SJSA1 (cell line): ENCODE data around the gene RAB40C. TPM values are rescaled to one million over a fixed set of nuclear protein-coding genes. Genes with fewer than 3 reads are reported as not detected.

Experiments
- DNase-seq, 2 experiments: peaks; one replicate each; pipeline ENCODE4 v3.0.0-alpha.2; 2015 to 2020; ENCODE audit warnings: low spot score in 2 of 2, low read depth in 1 of 2
- H3K27ac ChIP-seq: fragments of 250-450 bp; sonication (Bioruptor Pico); 2 replicates; pipeline ENCODE4 v1.5.1; 2020; ENCODE audit warnings: mild to moderate bottlenecking, moderate library complexity
- H3K27me3 ChIP-seq: fragments of 250-450 bp; sonication (Bioruptor Pico); replicated peaks from 2 replicates; pipeline ENCODE4 v1.5.1; 2020; ENCODE audit warnings: mild to moderate bottlenecking, moderate library complexity
- H3K36me3 ChIP-seq: fragments of 250-450 bp; sonication (Bioruptor Pico); 2 replicates; pipeline ENCODE4 v1.5.1; 2020; ENCODE audit warnings: mild to moderate bottlenecking
- H3K4me1 ChIP-seq: fragments of 250-450 bp; sonication (Bioruptor Pico); replicated peaks from 2 replicates; pipeline ENCODE4 v1.6.1; 2021; ENCODE audit warnings: mild to moderate bottlenecking
- H3K4me3 ChIP-seq: fragments of 250-450 bp; sonication (Bioruptor Pico); 2 replicates; pipeline ENCODE4 v1.5.1; 2020; ENCODE audit warnings: mild to moderate bottlenecking
- H3K9me3 ChIP-seq: fragments of 250-450 bp; sonication (Bioruptor Pico); replicated peaks from 2 replicates; pipeline ENCODE4 v1.5.1; 2020; ENCODE audit warnings: mild to moderate bottlenecking
- total RNA-seq: library from RNA; depleted of rRNA; stranded (reverse); fragments of >200 nt; shearing (Covaris generic); gene quantifications from 2 replicates; pipeline ENCODE4 v1.2.3, GENCODE V29; 2014

RAB40C gene
- total RNA-seq, 1 experiment from 2014 or later = 17.8 TPM

DNA sequence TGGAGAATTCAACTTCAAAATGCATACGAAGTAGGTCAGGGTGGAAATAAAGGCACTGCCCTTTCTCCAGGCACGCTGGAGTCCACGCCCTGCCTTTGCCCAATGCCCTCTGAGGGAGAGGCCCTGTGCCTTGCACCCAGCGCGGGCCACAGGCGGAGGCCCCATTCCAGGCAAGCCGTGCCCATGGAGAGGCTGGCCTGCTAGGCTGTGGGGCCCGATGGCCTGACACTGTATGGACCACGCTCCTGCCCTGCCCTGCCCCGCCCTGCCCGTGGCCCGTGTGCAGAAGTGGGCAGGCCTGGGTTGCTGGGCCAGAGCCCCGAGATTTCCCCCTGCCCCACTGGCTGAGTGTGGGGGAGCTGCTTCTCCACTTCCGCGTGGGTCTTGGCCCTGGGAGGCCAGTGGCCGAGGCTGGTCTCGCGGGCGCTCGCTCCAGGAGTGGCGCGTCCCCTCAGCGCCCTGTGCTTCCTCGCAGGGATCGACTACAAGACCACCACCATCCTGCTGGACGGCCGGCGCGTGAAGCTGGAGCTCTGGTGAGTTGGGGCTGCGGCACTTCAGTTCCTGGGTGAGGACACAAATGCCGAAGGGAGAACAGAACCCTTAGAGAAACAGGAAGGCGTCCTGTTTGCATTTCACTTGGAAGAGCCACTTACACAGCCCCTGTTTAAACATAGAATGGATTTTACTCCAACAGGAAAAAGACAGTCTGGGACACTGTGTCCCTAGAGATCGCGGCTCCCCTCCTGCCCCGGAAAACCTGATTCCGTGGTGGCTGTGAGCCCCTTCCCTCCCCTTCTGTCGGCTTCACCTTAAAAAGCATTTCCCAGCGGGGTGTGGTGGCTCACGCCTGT lies 27.1 kb downstream of the RAB40C start:
- H3K36me3 ChIP-seq = no peaks in the 10 kb centered on the region
- H3K27me3 ChIP-seq = no peaks in the 10 kb centered on the region
- no peak for DNase-seq
- no peaks in the 10 kb centered on the region for H3K4me1 ChIP-seq
- H3K9me3 ChIP-seq = no peaks in the 10 kb centered on the region
- no peak overlapping the region for H3K27ac ChIP-seq
- H3K4me3 ChIP-seq = no peak overlapping the region

DNA sequence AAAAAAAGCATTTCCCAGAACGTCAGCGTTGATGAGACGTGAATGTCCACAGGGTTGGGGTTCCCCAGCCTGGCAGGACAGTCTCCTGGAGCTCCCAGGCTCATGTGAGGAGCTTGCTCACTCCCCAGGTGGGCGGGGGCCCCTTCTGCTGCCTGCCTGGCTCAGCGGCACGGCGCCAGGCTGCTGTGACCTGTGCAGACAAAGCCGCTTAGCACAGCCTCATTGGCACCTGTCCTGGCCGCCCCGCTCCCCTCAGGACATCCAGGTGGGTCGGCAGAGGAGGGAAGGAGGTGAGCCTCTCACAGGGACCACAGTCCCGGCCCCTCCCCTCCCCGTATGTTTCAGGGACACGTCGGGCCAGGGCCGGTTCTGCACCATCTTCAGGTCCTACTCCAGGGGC lies 28.0 kb downstream of the RAB40C start:
- H3K9me3 ChIP-seq = no peaks in the 10 kb centered on the region

GRCh38 chr16:619476-620100 lies 29.7 kb downstream of the RAB40C start:
- Histone ChIP-seq H3K27me3 (no peaks in the 10 kb centered on the region), H3K4me3 (no peak overlapping the region), H3K9me3 (no peaks in the 10 kb centered on the region), H3K4me1 (no peaks in the 10 kb centered on the region), H3K27ac (no peak overlapping the region), H3K36me3 (no peaks in the 10 kb centered on the region)
- DNase-seq = no peak

More for the DNA sequence above, 28.0 kb downstream of the RAB40C start:
- no peak overlapping the region for H3K27ac ChIP-seq
- H3K4me1 ChIP-seq = no peaks in the 10 kb centered on the region
- no peaks in the 10 kb centered on the region for H3K36me3 ChIP-seq
- no peaks in the 10 kb centered on the region for H3K27me3 ChIP-seq
- DNase-seq = no peak
- no peak overlapping the region for H3K4me3 ChIP-seq

GRCh38 chr16:620700-621525 lies 31.0 kb downstream of the RAB40C start:
- Histone ChIP-seq H3K27ac (no peak overlapping the region), H3K9me3 (no peaks in the 10 kb centered on the region), H3K4me3 (no peak overlapping the region), H3K36me3 (peaks cover 6% of the 10 kb centered on the region), H3K27me3 (no peaks in the 10 kb centered on the region), H3K4me1 (no peaks in the 10 kb centered on the region; the same call in 1 of the 2 replicates)
- no peak for DNase-seq

DNA sequence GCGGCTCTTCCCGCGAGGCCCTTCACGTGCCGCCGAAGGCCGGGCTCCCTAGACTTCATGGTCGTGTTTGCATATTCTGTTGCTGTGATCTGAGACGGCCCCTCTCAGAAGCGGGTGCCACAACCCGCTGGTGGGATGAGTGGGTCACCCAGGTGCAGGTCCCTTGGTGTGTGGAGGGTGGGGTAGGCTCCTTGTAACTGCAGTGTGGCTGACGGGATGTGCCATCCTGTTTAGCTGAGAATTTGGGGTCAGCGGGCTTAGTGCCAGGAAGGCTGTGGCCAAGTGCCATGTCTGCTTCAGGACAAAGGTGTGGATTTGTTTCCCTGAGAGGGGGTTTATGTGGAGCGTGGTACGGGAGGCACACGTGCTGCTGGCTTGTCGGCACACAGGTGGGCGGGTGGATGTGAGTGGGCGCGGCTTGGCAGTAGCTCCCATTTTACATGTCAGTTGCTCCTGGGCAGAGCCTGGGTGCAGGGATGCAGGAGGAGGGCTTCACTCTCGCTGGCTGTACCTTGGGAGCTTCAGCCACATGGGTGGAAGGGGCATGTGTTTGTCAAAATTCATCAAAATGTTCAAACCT lies 31.8 kb downstream of the RAB40C start:
- peaks cover 6% of the 10 kb centered on the region for H3K4me1 ChIP-seq
- no peak overlapping the region for H3K27ac ChIP-seq
- H3K27me3 ChIP-seq = no peaks in the 10 kb centered on the region
- no peaks in the 10 kb centered on the region for H3K9me3 ChIP-seq
- DNase-seq = no peak
- H3K36me3 ChIP-seq = peaks cover 12% of the 10 kb centered on the region
- no peak overlapping the region for H3K4me3 ChIP-seq

DNA sequence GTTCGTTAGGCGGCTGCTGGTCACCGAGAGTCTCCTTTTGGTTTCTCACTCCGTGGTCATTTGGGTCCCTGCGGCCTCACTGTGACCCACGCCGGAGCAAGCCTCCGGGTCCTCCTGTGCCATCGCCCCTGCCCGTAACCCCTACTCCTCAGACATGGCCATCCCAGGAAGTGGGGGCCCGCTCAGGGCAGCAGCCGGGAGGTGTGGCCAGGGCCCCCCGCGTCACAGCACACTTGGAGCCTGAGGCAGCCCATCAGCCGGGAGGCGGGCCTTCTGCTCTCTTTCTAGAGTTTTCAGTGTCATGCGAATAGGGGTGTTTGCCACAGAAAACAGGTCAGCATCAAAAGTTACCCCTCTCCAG lies 33.0 kb downstream of the RAB40C start:
- Histone ChIP-seq H3K4me1 (peaks cover 19% of the 10 kb centered on the region), H3K36me3 (peaks cover 18% of the 10 kb centered on the region), H3K27ac (no peak overlapping the region), H3K27me3 (no peaks in the 10 kb centered on the region), H3K4me3 (no peak overlapping the region), H3K9me3 (no peaks in the 10 kb centered on the region)
- DNase-seq = no peak

- no peaks in the 10 kb centered on the region for H3K27me3 ChIP-seq
- H3K4me1 ChIP-seq = peaks cover 20% of the 10 kb centered on the region
- H3K9me3 ChIP-seq = no peaks in the 10 kb centered on the region
- no peak for DNase-seq
- no peak overlapping the region for H3K4me3 ChIP-seq
- no peak overlapping the region for H3K27ac ChIP-seq
- H3K36me3 ChIP-seq = peaks cover 18% of the 10 kb centered on the region
Observed at GRCh38 chr16:624526-625070, 34.7 kb downstream of the RAB40C start.

DNA sequence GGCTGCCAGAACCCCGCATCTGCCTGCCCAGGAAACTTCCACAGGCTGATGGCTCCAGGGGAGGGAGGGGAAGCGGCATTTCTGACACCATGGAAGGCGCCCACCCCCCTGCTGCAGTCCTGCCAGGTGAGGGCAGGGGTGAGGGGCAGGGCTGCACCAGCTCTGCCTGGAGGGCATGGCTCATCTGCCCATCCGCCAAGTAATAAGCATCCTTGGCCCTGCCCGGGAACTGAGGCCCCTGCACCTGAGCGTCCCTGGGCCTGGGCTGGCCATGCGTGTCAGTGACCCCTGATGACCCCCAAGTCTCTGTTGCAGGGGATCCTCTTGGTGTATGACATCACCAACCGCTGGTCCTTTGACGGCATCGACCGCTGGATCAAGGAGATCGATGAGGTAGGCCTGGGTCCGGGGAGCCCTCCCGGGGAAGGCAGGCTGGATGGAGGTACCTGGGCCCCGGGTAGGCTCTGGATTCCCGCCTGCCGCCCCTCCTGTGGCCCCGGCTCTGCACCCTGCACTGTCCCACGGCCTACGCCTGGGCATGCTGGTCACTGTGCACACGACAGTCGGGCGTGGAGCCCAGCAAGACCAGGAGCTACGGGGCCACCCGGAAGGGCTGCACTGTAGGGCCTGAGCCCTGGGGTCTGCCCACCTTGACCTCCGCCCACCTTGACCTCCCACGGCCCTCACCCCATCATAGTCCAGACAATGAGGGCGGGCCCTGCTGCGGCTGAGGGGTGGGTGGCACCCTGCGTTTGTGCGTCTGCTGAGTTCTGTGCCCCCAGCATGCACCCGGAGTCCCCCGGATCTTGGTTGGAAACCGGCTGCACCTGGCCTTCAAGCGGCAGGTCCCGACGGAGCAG lies 35.5 kb downstream of the RAB40C start:
- H3K36me3 ChIP-seq = peaks cover 18% of the 10 kb centered on the region
- DNase-seq = no peak
- no peak overlapping the region for H3K27ac ChIP-seq
- H3K4me1 ChIP-seq = peaks cover 20% of the 10 kb centered on the region
- H3K27me3 ChIP-seq = no peaks in the 10 kb centered on the region
- no peaks in the 10 kb centered on the region for H3K9me3 ChIP-seq
- H3K4me3 ChIP-seq = no peak overlapping the region

DNA sequence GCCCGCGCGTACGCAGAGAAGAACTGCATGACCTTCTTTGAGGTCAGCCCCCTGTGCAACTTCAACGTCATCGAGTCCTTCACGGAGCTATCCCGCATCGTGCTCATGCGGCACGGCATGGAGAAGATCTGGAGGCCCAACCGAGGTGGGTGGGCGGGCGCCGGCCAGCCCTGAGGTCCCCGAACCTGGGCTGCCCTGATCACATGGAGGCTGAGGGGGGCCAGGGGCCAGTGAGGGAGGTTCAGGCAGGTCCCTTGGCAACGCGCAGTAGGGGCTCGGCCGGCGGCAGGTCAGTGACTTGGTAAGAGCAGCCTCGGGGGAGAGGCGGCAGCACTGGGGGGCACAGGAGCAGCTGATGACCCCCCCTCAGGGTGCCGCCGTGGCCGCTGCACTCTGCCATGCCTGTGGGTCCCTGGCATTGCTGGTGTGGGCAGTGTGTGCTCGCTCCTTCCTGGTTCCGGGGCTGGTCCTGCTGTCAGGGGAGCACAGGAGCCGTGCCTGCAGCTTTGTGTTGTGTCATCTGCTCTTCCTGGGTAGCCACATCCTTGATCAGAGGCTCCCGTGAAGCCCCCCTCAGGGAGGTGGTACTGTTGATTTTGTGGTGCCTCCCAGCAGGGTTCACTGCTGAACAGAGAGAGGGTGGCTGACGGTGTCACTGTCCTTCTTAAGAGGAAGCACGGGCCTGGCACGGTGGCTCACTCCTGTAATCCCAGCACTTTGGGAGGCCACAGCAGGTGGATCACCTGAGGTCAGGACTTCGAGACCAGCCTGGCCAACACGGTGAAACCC lies 36.3 kb downstream of the RAB40C start:
- DNase-seq = no peak
- Histone ChIP-seq H3K4me3 (no peak overlapping the region), H3K27me3 (no peaks in the 10 kb centered on the region), H3K9me3 (no peaks in the 10 kb centered on the region), H3K27ac (peak overlapping the region; percentile 45), H3K36me3 (peaks cover 18% of the 10 kb centered on the region), H3K4me1 (peaks cover 23% of the 10 kb centered on the region)

DNA sequence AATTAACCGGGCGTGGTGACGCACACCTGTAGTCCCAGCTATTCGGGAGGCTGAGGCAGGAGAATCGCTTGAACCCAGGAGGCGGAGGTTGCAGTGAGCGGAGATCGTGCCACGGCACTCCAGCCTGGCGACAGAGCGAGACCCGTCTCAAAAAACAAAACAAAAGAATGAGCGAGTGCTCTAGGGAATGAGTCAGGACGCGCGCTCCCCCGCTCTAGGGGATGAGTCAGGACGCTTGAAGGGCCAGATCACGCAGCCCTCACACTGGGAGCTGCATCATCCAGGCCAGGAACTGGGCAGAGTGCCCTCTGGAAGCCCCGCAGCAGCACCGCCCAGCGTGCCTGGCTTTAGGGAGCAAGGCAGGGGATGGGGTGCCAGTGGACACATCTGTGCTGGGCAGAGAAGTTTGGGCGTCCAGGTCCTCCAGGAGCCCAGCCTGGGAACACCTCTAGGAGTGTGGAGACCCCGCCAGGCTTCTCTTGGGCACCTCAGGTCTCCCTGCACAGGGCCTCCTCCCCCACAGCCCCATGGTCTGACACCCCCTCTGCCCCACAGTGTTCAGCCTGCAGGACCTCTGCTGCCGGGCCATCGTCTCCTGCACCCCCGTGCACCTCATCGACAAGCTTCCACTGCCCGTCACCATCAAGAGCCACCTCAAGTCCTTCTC lies 37.1 kb downstream of the RAB40C start:
- H3K4me1 ChIP-seq = peaks cover 23% of the 10 kb centered on the region
- H3K27ac ChIP-seq = peak overlapping the region; percentile 45
- H3K36me3 ChIP-seq = peaks cover 18% of the 10 kb centered on the region
- H3K4me3 ChIP-seq = no peak overlapping the region
- H3K27me3 ChIP-seq = no peaks in the 10 kb centered on the region
- DNase-seq = peak; percentile 85 to 96
- no peaks in the 10 kb centered on the region for H3K9me3 ChIP-seq

GRCh38 chr16:627454-628239 lies 37.8 kb downstream of the RAB40C start:
- DNase-seq = no peak
- Histone ChIP-seq H3K27me3 (no peaks in the 10 kb centered on the region), H3K4me3 (no peak overlapping the region), H3K27ac (no peak overlapping the region), H3K4me1 (peaks cover 23% of the 10 kb centered on the region), H3K36me3 (peaks cover 18% of the 10 kb centered on the region), H3K9me3 (no peaks in the 10 kb centered on the region)
